GM19023 (cell line): ENCODE results near the gene RPS8.
"Not testable (repeated sequence)": the region's sequence is repeated elsewhere in the genome, so short reads cannot be mapped to it uniquely, and the experiment has no call there.

Experiments
- ATAC-seq: cut with Tn5 transposase; IDR thresholded peaks from one replicate; pipeline ENCODE4 v1.9.1; 2021; ENCODE audit warnings: mild to moderate bottlenecking, moderate library complexity; ENCODE audit not compliant: unreplicated experiment

Gene RPS8

DNA sequence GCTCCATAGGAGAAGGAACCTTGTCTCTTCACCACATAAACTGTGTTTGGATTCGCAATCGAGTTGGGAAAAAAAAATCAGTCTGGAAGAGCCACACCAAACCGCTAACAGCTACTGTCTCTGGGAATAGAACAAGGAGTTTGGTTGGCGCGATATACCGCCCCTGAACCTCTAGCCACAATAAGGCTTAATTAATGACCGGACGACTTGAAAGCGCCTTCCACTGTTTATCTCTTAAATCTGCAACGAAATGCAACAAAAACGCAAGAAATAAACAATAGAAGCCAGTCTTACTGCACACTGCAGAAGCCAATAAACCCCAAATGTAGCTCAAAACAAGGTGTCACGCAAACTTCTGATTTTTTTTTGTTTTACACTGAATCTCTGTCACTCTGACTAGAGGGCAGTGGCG is 43.9 kb downstream of the RPS8 start:
- no peak for ATAC-seq

- peak; percentile 84 for ATAC-seq
These were observed 44.4 kb downstream of the RPS8 start for GRCh38 chr1:44819608-44820327.

DNA sequence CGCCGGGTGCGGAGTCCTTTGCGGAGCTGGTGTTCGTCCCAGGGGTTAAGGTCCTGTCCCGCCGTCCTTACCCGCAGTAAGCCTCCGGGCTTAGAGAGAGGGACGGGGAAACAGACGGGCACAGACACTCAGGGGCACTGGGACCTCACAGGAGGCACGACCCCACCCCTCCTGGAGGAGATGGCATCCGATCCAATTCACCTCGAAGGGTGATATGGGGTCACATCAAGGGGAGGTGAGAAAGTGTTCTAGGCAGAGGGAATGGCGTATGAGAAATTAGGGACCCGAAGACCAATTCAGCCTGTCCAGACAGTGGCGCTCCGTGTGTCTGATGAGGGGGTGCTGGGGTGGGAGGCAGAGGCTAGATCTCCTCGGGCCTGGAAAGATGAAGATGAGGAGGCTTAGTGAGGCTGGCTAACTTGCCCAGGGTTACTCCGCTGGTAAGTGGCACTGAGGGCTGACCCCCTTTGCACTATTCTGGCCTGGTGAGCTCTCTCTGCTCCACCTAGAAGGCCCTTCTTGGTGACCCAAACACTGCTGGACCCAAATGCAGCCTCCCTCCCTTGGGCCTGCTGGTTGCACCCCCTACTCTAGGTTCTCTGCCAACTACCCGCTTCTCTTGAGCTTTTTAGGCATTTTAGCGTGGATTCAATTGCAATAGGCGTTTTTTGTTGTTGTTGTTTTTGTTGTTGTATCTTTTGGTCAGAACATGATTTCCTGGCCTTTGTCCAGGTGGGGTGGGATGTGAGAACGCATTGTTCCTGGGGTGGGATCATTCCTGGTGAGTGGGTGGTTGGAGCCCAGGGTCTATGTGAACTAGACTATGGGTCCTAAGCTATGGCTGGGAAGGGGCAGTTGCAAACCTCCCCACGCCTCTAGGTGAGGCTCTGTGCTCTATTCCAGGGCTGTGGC is 45.2 kb downstream of the RPS8 start:
- ATAC-seq: peak; percentile 18

DNA sequence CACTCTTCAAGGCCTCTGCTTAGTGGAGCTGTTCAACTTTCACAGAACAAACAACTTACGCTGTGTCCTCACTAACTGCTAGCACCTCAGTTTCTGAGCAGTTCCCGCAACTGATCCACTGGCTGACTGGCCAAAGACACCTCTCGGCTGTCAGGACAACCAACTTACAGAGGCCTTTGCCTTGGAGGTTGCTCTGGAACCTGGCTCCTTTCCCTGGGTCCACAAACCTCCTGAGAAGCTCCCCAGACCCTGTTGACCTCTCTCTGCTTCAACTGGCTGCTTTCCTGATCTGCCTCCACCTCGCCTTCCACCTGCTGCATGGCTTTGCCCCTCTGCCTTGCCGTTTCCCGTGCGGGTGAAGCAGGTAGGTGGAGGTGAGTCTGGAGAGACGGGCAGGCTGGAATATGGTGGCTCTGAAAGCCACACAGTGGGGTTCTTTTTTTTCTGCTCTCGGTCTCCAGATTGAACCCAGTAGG is 45.9 kb downstream of the RPS8 start:
- ATAC-seq: no peak

DNA sequence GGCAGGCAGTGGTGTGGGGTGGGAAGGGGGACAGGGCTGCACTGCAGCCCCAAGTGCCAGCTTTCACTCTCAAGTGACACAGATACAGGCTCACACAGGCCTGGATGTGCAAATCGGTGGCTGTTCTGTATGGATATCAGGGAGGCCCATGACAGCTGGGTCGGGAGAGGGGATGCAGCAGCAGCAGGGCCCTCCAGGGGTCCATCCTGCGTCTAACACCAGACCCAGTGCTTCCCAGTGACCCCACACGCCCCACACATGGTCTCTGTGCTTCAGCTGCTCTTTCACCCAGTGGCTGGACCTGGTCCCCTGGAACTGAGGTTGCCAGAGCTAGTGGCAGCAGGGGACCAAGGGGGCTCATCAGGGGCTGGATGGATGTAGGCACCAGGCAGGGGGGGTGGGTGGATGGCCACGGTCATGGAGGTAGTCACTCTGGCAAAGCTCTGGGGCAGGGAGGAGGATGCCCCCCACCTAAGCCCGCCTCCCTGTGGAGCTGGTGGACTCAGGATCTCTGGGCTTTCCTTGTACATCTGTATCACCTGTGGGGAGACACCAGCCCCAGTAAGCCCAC is 46.9 kb downstream of the RPS8 start:
- ATAC-seq: no peak

GRCh38 chr1:44822981-44823451 is 47.7 kb downstream of the RPS8 start:
- no peak for ATAC-seq

- ATAC-seq: not testable (repeated sequence)
These were observed 49.1 kb downstream of the RPS8 start for GRCh38 chr1:44824392-44824791.

DNA sequence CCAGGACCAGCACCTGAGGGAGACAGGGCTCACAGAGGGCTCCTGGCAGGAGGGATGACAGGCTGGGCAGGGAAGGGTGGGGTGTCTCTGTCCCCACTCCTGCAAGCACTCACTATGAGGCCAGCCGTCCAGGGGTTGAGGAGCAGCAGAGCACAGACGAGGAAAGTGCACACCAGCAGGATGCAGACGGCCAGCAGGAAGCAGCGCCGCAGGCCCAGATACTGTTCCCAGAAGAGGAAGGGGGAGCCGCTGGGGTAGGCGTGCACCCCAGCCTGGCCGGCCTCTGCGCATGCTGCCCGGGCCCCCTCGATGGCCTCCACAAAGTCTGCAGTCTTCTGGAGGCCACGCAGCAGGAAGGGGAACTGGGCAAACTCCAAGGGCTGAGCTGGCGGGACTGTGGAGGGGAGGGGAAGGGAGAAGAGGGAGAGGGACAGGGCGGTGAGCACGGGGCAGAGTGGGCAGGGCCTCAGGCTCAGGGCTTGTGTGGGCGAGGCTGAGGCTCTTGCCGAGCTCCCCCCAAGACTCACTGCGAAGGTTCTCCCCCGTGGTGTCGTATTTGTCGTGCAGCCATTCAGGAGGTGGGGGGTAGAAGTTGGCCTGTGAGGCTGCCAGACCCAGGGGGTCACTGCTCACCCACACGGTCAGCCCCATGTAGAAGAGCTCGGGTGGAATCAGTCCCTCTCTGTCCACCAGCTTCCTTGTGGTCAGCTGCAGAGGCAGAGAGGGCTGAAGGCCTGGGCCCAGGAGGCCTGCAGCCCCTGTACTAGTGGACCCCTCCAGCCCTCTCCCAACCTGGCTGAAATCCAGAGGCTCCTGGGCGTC is 51.2 kb downstream of the RPS8 start:
- ATAC-seq: no peak

DNA sequence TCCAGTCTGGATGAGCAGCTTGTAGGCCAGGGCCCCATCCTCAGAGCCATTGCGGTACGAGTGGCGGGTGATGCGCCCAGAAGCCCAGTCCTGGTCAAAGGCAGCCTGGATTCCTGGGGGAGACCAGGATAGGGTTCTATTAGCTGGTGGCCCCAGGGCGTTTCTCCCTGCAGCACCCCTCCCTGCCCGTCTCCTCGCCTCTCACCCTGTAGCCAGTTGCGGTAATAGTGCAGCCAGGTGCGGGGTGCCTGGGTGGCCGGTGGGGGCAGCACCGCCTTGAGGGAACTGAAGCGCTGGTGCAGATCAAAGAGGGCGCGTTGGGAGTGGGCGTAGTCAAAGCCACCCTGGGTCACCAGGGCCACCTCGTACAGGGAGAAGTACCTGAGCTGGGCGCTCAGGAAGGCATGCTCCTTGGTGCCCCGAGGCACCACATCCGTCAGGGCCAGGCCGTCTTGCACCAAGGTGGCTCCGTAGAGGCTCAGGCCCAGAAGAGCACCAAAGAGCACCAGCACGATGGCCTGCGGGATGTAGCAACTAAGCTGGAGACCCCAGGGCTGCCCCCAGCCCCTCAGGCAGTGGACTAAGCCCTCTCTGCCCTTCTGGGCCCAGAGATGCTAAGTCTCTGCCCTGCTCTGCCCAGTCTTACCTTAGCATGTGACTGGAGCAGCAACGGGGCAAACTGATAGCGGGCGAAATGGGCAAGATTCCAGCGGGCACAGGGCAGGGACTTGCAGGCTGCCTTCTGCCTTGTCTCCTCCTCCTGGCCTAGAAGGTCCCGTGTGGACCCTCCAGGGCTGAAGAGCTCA is 52.1 kb downstream of the RPS8 start:
- ATAC-seq: no peak

GRCh38 chr1:44828003-44828651 is 52.8 kb downstream of the RPS8 start:
- no peak for ATAC-seq
